Kidney (tissue), 14 donors: ENCODE measurements around the gene SH3RF3. TPM values are rescaled to one million over a fixed set of nuclear protein-coding genes. Genes with fewer than 3 reads are reported as not detected.

Experiments
- DNase-seq, 5 donors: peaks; one replicate each; pipeline ENCODE4 v3.0.0-alpha.2; 2013 to 2020
- FAIRE-seq: peaks from 2 replicates; lab custom pipeline; 2012; peaks lifted over from hg19 to GRCh38; lab: Jason Lieb, UNC
- H3K27ac ChIP-seq, 2 donors: one replicate each; pipeline ENCODE4 v1.7.0; 2013; ENCODE audit warnings: low read depth in 2 of 2, low read length in 2 of 2, inconsistent platforms in 1 of 2
- H3K27me3 ChIP-seq: one replicate; pipeline ENCODE4 v1.7.1; 2013; ENCODE audit warnings: low read length, inconsistent platforms; ENCODE audit not compliant: control insufficient read depth, insufficient read depth
- H3K36me3 ChIP-seq, 3 donors: one replicate each; pipeline versions ENCODE4 v1.7.0 to v1.7.1; 2013; ENCODE audit warnings: low read length in 3 of 3, control low read depth in 1 of 3, inconsistent platforms in 1 of 3; ENCODE audit not compliant: insufficient read depth in 3 of 3, control insufficient read depth in 2 of 3
- H3K4me1 ChIP-seq, 3 donors: one replicate each; pipeline versions ENCODE4 v1.7.0 to v1.7.1; 2013; ENCODE audit warnings: low read length in 3 of 3, inconsistent platforms in 1 of 3, low read depth in 1 of 3; ENCODE audit not compliant: control insufficient read depth in 2 of 3, insufficient read depth in 2 of 3
- H3K4me3 ChIP-seq, 3 donors: one replicate each; pipeline versions ENCODE4 v1.7.0 to v1.8.1; 2013; ENCODE audit warnings: low read length in 3 of 3, control low read depth in 1 of 3, inconsistent platforms in 1 of 3
- H3K9ac ChIP-seq, 3 donors: one replicate each; pipeline versions ENCODE4 v1.7.0 to v1.7.1; 2013; ENCODE audit warnings: low read length in 3 of 3, control low read depth in 1 of 3, inconsistent platforms in 1 of 3
- H3K9me3 ChIP-seq, 3 donors: one replicate each; pipeline versions ENCODE4 v1.7.0 to v1.7.1; 2013; ENCODE audit warnings: low read length in 3 of 3, control low read depth in 1 of 3, inconsistent platforms in 1 of 3; ENCODE audit not compliant: control insufficient read depth in 2 of 3, insufficient read depth in 1 of 3
- intact Hi-C: fragments of 100-400 bp; cut with DNase I; formaldehyde crosslinking; loops from one replicate; pipeline ENCODE4 v1.11.1; 2022
- polyA plus RNA-seq: library from polyadenylated mRNA; stranded (reverse); fragments of 350-450 nt; fragmentation: Illumina TruSeq; extraction: RNeasy Lipid Tissue Mini Kit (QIAGEN cat#74804); gene quantifications from one replicate; pipeline ENCODE4 v1.2.3, GENCODE V29; 2014; ENCODE audit warnings: low read depth, low replicate concordance; ENCODE audit not compliant: insufficient read depth
- total RNA-seq: library from RNA; stranded (reverse); fragmentation: NEBNext Ultra II Directional; extraction: Animal tissue kit (Norgen Biotek cat#: 25700); gene quantifications from one replicate; pipeline ENCODE4 v1.2.1, GENCODE V29; 2021
- TF ChIP-seq, protein P1 (sequence below): IDR thresholded peaks from 3 replicates; pipeline ENCODE4 v1.5.1; 2012; ENCODE audit warnings: mild to moderate bottlenecking, moderate library complexity, borderline replicate concordance; ENCODE audit not compliant: insufficient read depth; ENCODE audit errors: extremely low read depth
- donor health status: control.
- donor health status: control.
- donor health status: control.
- donor health status: control.
- donor health status: control.
- donor health status: DM: yes; HTN: yes; CAD: no.
- donor health status: Normal renal cell carcinoma (clear cell type).

The SH3RF3 gene
- total and polyA plus RNA-seq, 2 donors from 2014 or later, result 1.7 to 10.7 TPM

- no peaks in the 10 kb centered on the region for H3K27me3 ChIP-seq
- TF ChIP-seq, protein P1, sequence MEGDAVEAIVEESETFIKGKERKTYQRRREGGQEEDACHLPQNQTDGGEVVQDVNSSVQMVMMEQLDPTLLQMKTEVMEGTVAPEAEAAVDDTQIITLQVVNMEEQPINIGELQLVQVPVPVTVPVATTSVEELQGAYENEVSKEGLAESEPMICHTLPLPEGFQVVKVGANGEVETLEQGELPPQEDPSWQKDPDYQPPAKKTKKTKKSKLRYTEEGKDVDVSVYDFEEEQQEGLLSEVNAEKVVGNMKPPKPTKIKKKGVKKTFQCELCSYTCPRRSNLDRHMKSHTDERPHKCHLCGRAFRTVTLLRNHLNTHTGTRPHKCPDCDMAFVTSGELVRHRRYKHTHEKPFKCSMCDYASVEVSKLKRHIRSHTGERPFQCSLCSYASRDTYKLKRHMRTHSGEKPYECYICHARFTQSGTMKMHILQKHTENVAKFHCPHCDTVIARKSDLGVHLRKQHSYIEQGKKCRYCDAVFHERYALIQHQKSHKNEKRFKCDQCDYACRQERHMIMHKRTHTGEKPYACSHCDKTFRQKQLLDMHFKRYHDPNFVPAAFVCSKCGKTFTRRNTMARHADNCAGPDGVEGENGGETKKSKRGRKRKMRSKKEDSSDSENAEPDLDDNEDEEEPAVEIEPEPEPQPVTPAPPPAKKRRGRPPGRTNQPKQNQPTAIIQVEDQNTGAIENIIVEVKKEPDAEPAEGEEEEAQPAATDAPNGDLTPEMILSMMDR, result no peak
- no peak for FAIRE-seq
- no peaks in the 10 kb centered on the region for H3K4me1 ChIP-seq
- no peak overlapping the region for H3K27ac ChIP-seq
- H3K9me3 ChIP-seq, result no peaks in the 10 kb centered on the region
- H3K9ac ChIP-seq, result no peak overlapping the region
- no peak overlapping the region for H3K4me3 ChIP-seq
- DNase-seq, result no peak
- intact Hi-C loops, result no loop called here
- no peaks in the 10 kb centered on the region for H3K36me3 ChIP-seq
These were observed 26.8 kb downstream of the SH3RF3 start for GRCh38 chr2:109155553-109156451.

GRCh38 chr2:109157563-109158105, 28.6 kb downstream of the SH3RF3 start:
- TF ChIP-seq, protein P1, result no peak
- no peak overlapping the region for H3K4me3 ChIP-seq
- no peaks in the 10 kb centered on the region for H3K4me1 ChIP-seq
- H3K27me3 ChIP-seq, result no peaks in the 10 kb centered on the region
- no peaks in the 10 kb centered on the region for H3K9me3 ChIP-seq
- no peak overlapping the region for H3K9ac ChIP-seq
- FAIRE-seq, result no peak
- intact Hi-C loops, result no loop called here
- no peaks in the 10 kb centered on the region for H3K36me3 ChIP-seq
- H3K27ac ChIP-seq, result no peak overlapping the region
- DNase-seq, result no peak

DNA sequence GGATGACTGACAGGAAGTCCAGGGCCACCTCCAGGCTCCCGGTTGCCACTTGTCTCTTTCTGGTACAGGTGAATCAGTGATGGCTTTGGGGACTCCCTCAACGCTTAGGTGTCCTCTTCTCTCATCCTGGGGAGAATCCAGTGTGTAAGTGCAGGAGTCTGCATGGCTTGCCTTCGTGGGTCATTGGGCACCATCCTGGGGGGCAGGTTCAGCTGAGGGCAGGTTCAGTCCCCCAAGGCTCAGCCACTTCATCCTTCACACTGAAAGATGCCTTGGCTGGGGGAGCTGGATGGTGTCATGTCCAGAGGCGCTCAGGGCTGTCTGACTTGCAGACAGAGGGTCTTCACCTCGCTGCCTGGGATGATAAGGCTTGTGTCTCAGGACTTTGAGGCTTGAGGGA, 29.2 kb downstream of the SH3RF3 start:
- no peaks in the 10 kb centered on the region for H3K27me3 ChIP-seq
- H3K9me3 ChIP-seq, result no peaks in the 10 kb centered on the region
- H3K4me1 ChIP-seq, result peaks cover 0 to 2% (median 0%) of the 10 kb centered on the region in 3 donors
- no peaks in the 10 kb centered on the region for H3K36me3 ChIP-seq
- FAIRE-seq (no peak), DNase-seq (no peak)
- no peak overlapping the region for H3K27ac ChIP-seq
- TF ChIP-seq, protein P1, result no peak
- no peak overlapping the region for H3K9ac ChIP-seq
- no peak overlapping the region for H3K4me3 ChIP-seq
- intact Hi-C loops, result no loop called here
